ENCODE measurements around the gene EIF4G1. TPM values are rescaled to one million over a fixed set of nuclear protein-coding genes. Genes with fewer than 3 reads are reported as not detected.

The EIF4G1 gene
- total and polyA plus RNA-seq, 2 of the 4 experiments (the other 2 are of a cell fraction): 225 to 274 TPM

- Histone ChIP-seq H2BK120ac (ENCODE audit: low read depth, low read length) (no peak overlapping the region), H3K36me3 (ENCODE audit: control insufficient read depth, insufficient read depth, low read length) (peaks cover 9% of the 10 kb centered on the region), H3K23ac (ENCODE audit: low read depth, low read length) (no peak overlapping the region), H3K4me3 (ENCODE audit: insufficient read depth, low read depth, low read length) (no peak overlapping the region), H4K8ac (ENCODE audit: low read depth in 2 of 2, low read length in 2 of 2) (no peak overlapping the region), H2BK15ac (ENCODE audit: low read depth, low read length) (no peak overlapping the region), H3K79me1 (ENCODE audit: low read depth in 1 of 2, low read length in 2 of 2) (peaks cover 5 to 18% of the 10 kb centered on the region in 2 experiments), H3K4me2 (ENCODE audit: low read depth, low read length) (no peak overlapping the region), H3K27me3 (ENCODE audit: control insufficient read depth, insufficient read depth, low read length) (no peaks in the 10 kb centered on the region), H3K56ac (ENCODE audit: extremely low read depth, insufficient read depth, low read length) (no peak overlapping the region), H4K91ac (ENCODE audit: insufficient read depth, low read depth, low read length) (no peak overlapping the region), H3K4ac (ENCODE audit: low read depth, low read length) (no peak overlapping the region), H3K9me3 (ENCODE audit: control insufficient read depth, insufficient read depth, low read length) (no peaks in the 10 kb centered on the region), H4K5ac (ENCODE audit: low read depth, low read length) (no peak overlapping the region), H2AFZ (replicated peaks; ENCODE audit: low read length, poor library complexity) (no peak overlapping the region), H3K9me1 (ENCODE audit: insufficient read depth, low read length) (peaks cover 18% of the 10 kb centered on the region; the same call in 1 of the 2 replicates), H3K27ac (ENCODE audit: insufficient read depth, low read length) (no peak overlapping the region), H2AK9ac (replicated peaks; ENCODE audit: low read depth, low read length, poor library complexity) (no peak overlapping the region), H2AK5ac (ENCODE audit: low read depth, low read length) (no peak overlapping the region), H2BK5ac (ENCODE audit: low read depth, low read length, poor library complexity, severe bottlenecking) (no peak overlapping the region), H3K14ac (replicated peaks; ENCODE audit: low read depth, low read length) (no peak overlapping the region), H4K20me1 (ENCODE audit: insufficient read depth, low read length) (peaks cover 10% of the 10 kb centered on the region), H2BK20ac (ENCODE audit: low read depth, low read length) (no peak overlapping the region), H3K4me1 (ENCODE audit: control insufficient read depth, insufficient read depth, low read length) (peaks cover 7% of the 10 kb centered on the region), H3K18ac (ENCODE audit: low read depth, low read length) (no peak overlapping the region), H3K9ac (ENCODE audit: low read depth, low read length) (no peak overlapping the region)
- WGBS, 2 experiments (ENCODE audit: extremely low coverage in 2 of 2, insufficient read length in 1 of 2): 94% methylated on average over 6 of the region's 12 CpGs; no CpG with 5 or more reads in 1 of the 2 experiments
- no TSS peak for BruUV-seq (replicated peaks)
- CTCF ChIA-PET: interaction anchor here (0.9 kb wide), 1 partner anchor 155 kb away, joined by 3 read pairs; no protein-coding TSS in a partner anchor
- intact Hi-C loops (cut with micrococcal nuclease): no loop called here
- no peak for ATAC-seq (ENCODE audit: low read depth)
- dilution Hi-C loops (cut with HindIII; ENCODE audit: low sequenced_read_pairs, unreplicated experiment): loop anchor here (25.0 kb wide), 1 partner anchor 179 kb away; no protein-coding TSS in a partner anchor
- no peak for TF ChIP-seq CEBPB (IDR thresholded peaks at IDR 0.05; ENCODE audit: low read depth, low read length)
- TF ChIP-seq NFE2L2 (IDR thresholded peaks at IDR 0.05; ENCODE audit: low read depth, low read length): no peak
- no peak for TF ChIP-seq USF2 (IDR thresholded peaks at IDR 0.05; ENCODE audit: low read depth, low read length)
- TF ChIP-seq ELK1 (IDR thresholded peaks at IDR 0.05; ENCODE audit: borderline replicate concordance, low read depth, low read length): no peak
- no peak for TF ChIP-seq RCOR1 (IDR thresholded peaks at IDR 0.05; ENCODE audit: insufficient replicate concordance, low read length)
- TF ChIP-seq SMC3 (IDR thresholded peaks at IDR 0.05; ENCODE audit: low read depth, low read length): no peak
- TF ChIP-seq MAFK (IDR thresholded peaks at IDR 0.05; ENCODE audit: low read depth, low read length): no peak
- no peak for TF ChIP-seq MAZ (IDR thresholded peaks at IDR 0.05; ENCODE audit: borderline replicate concordance, low read depth, low read length)
- no peak for TF ChIP-seq RAD21 (IDR thresholded peaks at IDR 0.05; ENCODE audit: low read length)
- no peak for TF ChIP-seq BHLHE40 (IDR thresholded peaks at IDR 0.05; ENCODE audit: low read depth, low read length)
- in situ Hi-C loops (cut with MboI; ENCODE audit: low sequenced_read_pairs): no loop called here
- no peak for DNase-seq
- POLR2A ChIA-PET (ENCODE audit: unreplicated experiment): interaction anchor here (0.5 kb wide), 1 partner anchor 27 kb away, joined by 5 read pairs; no protein-coding TSS in a partner anchor
Observed at GRCh38 chr3:184358124-184358767, 43.8 kb downstream of the EIF4G1 start.

Measured in IMR-90 (cell line).